Mesendoderm (in vitro differentiated cells): ENCODE data around the gene FSTL4.
A peak's percentile ranks its signal among the peaks of the same experiment; 100 is the strongest.

Experiments used
- DNase-seq: peaks from one replicate; pipeline ENCODE4 v3.0.0; 2013
- H2AK5ac ChIP-seq: 2 replicates; pipeline ENCODE4 v1.6.1; 2013; ENCODE audit warnings: low read length, inconsistent platforms
- H2BK120ac ChIP-seq: 2 replicates; pipeline ENCODE4 v1.6.1; 2013; ENCODE audit warnings: low read depth, mild to moderate bottlenecking, low read length, moderate library complexity, mixed read lengths
- H2BK15ac ChIP-seq: replicated peaks from 2 replicates; pipeline ENCODE4 v1.6.1; 2013; ENCODE audit warnings: low read depth, mild to moderate bottlenecking, moderate library complexity
- H2BK5ac ChIP-seq: 2 replicates; pipeline ENCODE4 v1.6.1; 2013; ENCODE audit warnings: low read length, inconsistent platforms
- H3K18ac ChIP-seq: 2 replicates; pipeline ENCODE4 v1.6.1; 2013; ENCODE audit warnings: mild to moderate bottlenecking, low read length, mixed read lengths
- H3K23ac ChIP-seq: one replicate; pipeline ENCODE4 v1.6.1; 2013; ENCODE audit warnings: low read length
- H3K27ac ChIP-seq: 2 replicates; pipeline ENCODE4 v1.5.1; 2013; ENCODE audit warnings: low read depth, mild to moderate bottlenecking, inconsistent platforms, low read length, moderate library complexity
- H3K27me3 ChIP-seq: 2 replicates; pipeline ENCODE4 v1.6.1; 2013; ENCODE audit warnings: low read length, control low read depth, mild to moderate bottlenecking, inconsistent platforms; ENCODE audit not compliant: insufficient read depth, poor library complexity
- H3K36me3 ChIP-seq: 2 replicates; pipeline ENCODE4 v1.6.1; 2013; ENCODE audit warnings: low read length, inconsistent platforms; ENCODE audit not compliant: control insufficient read depth, insufficient read depth
- H3K4ac ChIP-seq: one replicate; pipeline ENCODE4 v1.6.1; 2013; ENCODE audit warnings: low read depth, mild to moderate bottlenecking, low read length, moderate library complexity
- H3K4me1 ChIP-seq: 2 replicates; pipeline ENCODE4 v1.6.1; 2013; ENCODE audit warnings: low read depth, low read length, inconsistent platforms; ENCODE audit not compliant: control insufficient read depth
- H3K4me2 ChIP-seq: 2 replicates; pipeline ENCODE4 v1.6.1; 2013; ENCODE audit warnings: low read length
- H3K4me3 ChIP-seq: 2 replicates; pipeline ENCODE4 v1.5.1; 2013; ENCODE audit warnings: mild to moderate bottlenecking, low read length
- H3K56ac ChIP-seq: one replicate; pipeline ENCODE4 v1.6.1; 2013; ENCODE audit warnings: low read length
- H3K79me1 ChIP-seq: 2 replicates; pipeline ENCODE4 v1.6.1; 2013; ENCODE audit warnings: low read length, inconsistent platforms
- H3K79me2 ChIP-seq: 2 replicates; pipeline ENCODE4 v1.6.1; 2013; ENCODE audit warnings: mild to moderate bottlenecking, low read length; ENCODE audit not compliant: control insufficient read depth, insufficient read depth
- H3K9ac ChIP-seq: 2 replicates; pipeline ENCODE4 v1.6.1; 2013; ENCODE audit warnings: low read length, inconsistent platforms
- H4K5ac ChIP-seq: one replicate; pipeline ENCODE4 v1.6.1; 2013; ENCODE audit warnings: low read length
- H4K8ac ChIP-seq: one replicate; pipeline ENCODE4 v1.6.1; 2013; ENCODE audit warnings: low read depth, mild to moderate bottlenecking, control low read depth, low read length, moderate library complexity
- WGBS: extraction: QIAGEN DNeasy Blood & Tissue Kit; methylation state at CpG from one replicate; pipeline ENCODE4 v1.1.7; 2013; ENCODE audit warnings: low lambda C conversion rate, missing lambda C conversion rate; ENCODE audit not compliant: insufficient coverage; ENCODE audit errors: extremely low coverage; 5-methylcytosine and 5-hydroxymethylcytosine counted together

Gene FSTL4

DNA sequence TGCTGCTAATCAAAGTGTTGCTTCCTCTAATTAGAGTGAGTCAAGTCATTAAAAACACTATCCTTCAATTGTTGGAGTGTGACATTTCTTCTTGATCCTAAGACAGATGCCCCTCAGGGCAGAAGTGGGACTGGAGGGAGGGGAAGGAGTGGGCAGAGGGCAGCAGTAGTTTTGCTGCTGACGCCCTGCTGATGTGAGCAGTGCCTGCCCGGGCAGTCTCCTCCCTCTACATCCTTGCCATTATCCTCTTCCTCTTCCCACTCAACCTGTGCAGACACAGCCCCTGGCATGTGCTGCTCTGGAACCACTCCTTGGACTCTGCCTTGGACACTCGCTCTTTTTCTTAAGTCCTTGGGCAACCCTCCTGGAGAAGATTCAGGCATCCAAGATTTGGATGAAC, 328.0 kb downstream of the FSTL4 start:
- Histone ChIP-seq H2AK5ac (no peak overlapping the region), H3K18ac (no peak overlapping the region), H3K23ac (no peak overlapping the region), H3K56ac (no peak overlapping the region), H2BK5ac (no peak overlapping the region), H3K4me3 (no peak overlapping the region), H2BK15ac (no peak overlapping the region), H4K5ac (no peak overlapping the region), H4K8ac (no peak overlapping the region), H3K79me2 (no peaks in the 10 kb centered on the region), H3K36me3 (no peaks in the 10 kb centered on the region), H3K27me3 (no peaks in the 10 kb centered on the region), H3K4me1 (no peaks in the 10 kb centered on the region), H3K4ac (no peak overlapping the region), H3K9ac (no peak overlapping the region), H2BK120ac (no peak overlapping the region), H3K4me2 (no peak overlapping the region), H3K79me1 (no peaks in the 10 kb centered on the region), H3K27ac (no peak overlapping the region)
- DNase-seq = no peak
- no CpG with 5 or more reads among the region's 3 CpGs for WGBS

- Histone ChIP-seq H3K9ac (no peak overlapping the region), H3K27ac (no peak overlapping the region)
These were observed 334.0 kb downstream of the FSTL4 start for GRCh38 chr5:133278317-133278716.

DNA sequence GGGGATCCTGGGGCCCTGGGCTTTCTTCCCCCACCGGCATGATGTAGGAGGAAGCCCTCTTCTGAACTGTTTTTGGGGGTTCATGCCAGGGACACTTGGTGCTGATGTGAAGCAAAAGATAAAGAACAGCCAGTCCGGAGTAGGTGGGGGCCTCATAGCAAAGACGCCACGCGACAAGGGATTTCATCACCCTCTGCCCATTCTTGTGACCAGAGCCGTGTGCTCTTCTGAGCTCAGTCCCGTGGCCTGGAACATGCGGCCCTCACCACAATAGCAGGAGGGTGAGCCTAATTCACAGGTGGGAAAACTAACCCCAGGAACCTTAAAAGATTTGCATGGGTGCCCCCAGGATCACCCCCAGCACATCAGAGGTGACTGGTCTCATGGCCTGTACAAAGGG, 334.6 kb downstream of the FSTL4 start:
- Histone ChIP-seq H3K36me3 (no peaks in the 10 kb centered on the region), H3K4me3 (no peak overlapping the region), H2AK5ac (no peak overlapping the region), H2BK15ac (no peak overlapping the region), H4K8ac (no peak overlapping the region), H3K4ac (no peak overlapping the region), H4K5ac (no peak overlapping the region), H2BK120ac (no peak overlapping the region), H3K79me2 (no peaks in the 10 kb centered on the region), H3K27ac (no peak overlapping the region), H3K4me1 (no peaks in the 10 kb centered on the region), H3K79me1 (no peaks in the 10 kb centered on the region), H3K9ac (no peak overlapping the region), H3K18ac (no peak overlapping the region), H3K23ac (no peak overlapping the region), H3K4me2 (no peak overlapping the region), H2BK5ac (no peak overlapping the region), H3K56ac (no peak overlapping the region), H3K27me3 (no peaks in the 10 kb centered on the region)
- WGBS = no CpG with 5 or more reads among the region's 8 CpGs
- DNase-seq = no peak

More at GRCh38 chr5:133278317-133278716, 334.0 kb downstream of the FSTL4 start:
- H3K27me3 ChIP-seq = no peaks in the 10 kb centered on the region
- H3K4me2 ChIP-seq = no peak overlapping the region
- no peak overlapping the region for H2BK120ac ChIP-seq
- no peak overlapping the region for H2BK5ac ChIP-seq
- H3K4me3 ChIP-seq = no peak overlapping the region
- no peaks in the 10 kb centered on the region for H3K4me1 ChIP-seq
- H3K4ac ChIP-seq = no peak overlapping the region
- no peak overlapping the region for H4K8ac ChIP-seq
- no peaks in the 10 kb centered on the region for H3K79me2 ChIP-seq
- no peaks in the 10 kb centered on the region for H3K36me3 ChIP-seq
- no peak overlapping the region for H2BK15ac ChIP-seq
- H3K18ac ChIP-seq = no peak overlapping the region
- no CpG with 5 or more reads among the region's 4 CpGs for WGBS
- H3K79me1 ChIP-seq = no peaks in the 10 kb centered on the region
- H2AK5ac ChIP-seq = no peak overlapping the region
- no peak for DNase-seq
- no peak overlapping the region for H3K56ac ChIP-seq
- H4K5ac ChIP-seq = no peak overlapping the region
- H3K23ac ChIP-seq = no peak overlapping the region

DNA sequence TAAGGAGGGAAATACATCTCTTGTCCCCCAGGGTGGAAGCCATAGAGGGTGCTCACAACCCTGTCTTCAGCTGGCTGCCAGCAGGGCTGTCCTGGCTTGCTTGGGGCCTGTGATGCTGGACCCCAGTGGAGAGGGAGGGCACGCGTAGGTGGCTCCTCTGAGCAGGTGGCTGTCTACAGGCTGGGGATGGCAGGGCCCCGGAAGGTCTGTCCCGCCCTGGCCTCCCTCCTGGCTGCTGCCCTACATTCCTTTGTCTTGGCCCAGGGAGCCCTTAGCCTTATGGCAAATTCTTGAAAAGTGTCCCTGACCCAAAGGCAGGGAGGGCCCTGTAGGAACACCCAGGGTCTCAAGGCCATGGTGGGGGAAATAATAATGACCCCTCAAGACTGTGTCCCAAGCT, 336.2 kb downstream of the FSTL4 start:
- H3K23ac ChIP-seq = no peak overlapping the region
- H3K36me3 ChIP-seq = no peaks in the 10 kb centered on the region
- no peak overlapping the region for H3K18ac ChIP-seq
- no peaks in the 10 kb centered on the region for H3K27me3 ChIP-seq
- H3K27ac ChIP-seq = no peak overlapping the region
- H4K5ac ChIP-seq = no peak overlapping the region
- no peak overlapping the region for H2BK15ac ChIP-seq
- WGBS = no CpG with 5 or more reads among the region's 4 CpGs
- no peaks in the 10 kb centered on the region for H3K4me1 ChIP-seq
- no peak overlapping the region for H2AK5ac ChIP-seq
- H4K8ac ChIP-seq = no peak overlapping the region
- H3K79me1 ChIP-seq = no peaks in the 10 kb centered on the region
- no peak overlapping the region for H3K4me3 ChIP-seq
- H2BK120ac ChIP-seq = no peak overlapping the region
- H3K79me2 ChIP-seq = no peaks in the 10 kb centered on the region
- no peak for DNase-seq
- no peak overlapping the region for H2BK5ac ChIP-seq
- no peak overlapping the region for H3K4me2 ChIP-seq
- no peak overlapping the region for H3K56ac ChIP-seq
- no peak overlapping the region for H3K9ac ChIP-seq
- H3K4ac ChIP-seq = no peak overlapping the region

GRCh38 chr5:133275631-133276030, 336.7 kb downstream of the FSTL4 start:
- Histone ChIP-seq H3K9ac (no peak overlapping the region), H3K79me2 (no peaks in the 10 kb centered on the region), H3K27ac (no peak overlapping the region), H4K8ac (no peak overlapping the region), H3K4me2 (no peak overlapping the region), H3K4me1 (no peaks in the 10 kb centered on the region), H3K4ac (no peak overlapping the region), H3K4me3 (no peak overlapping the region), H4K5ac (no peak overlapping the region), H3K79me1 (no peaks in the 10 kb centered on the region), H3K27me3 (no peaks in the 10 kb centered on the region), H3K56ac (no peak overlapping the region), H3K23ac (no peak overlapping the region), H3K18ac (no peak overlapping the region), H3K36me3 (no peaks in the 10 kb centered on the region), H2BK15ac (no peak overlapping the region), H2AK5ac (no peak overlapping the region), H2BK5ac (no peak overlapping the region), H2BK120ac (no peak overlapping the region)
- WGBS = no CpG with 5 or more reads among the region's 7 CpGs
- peak; percentile 24 for DNase-seq

DNA sequence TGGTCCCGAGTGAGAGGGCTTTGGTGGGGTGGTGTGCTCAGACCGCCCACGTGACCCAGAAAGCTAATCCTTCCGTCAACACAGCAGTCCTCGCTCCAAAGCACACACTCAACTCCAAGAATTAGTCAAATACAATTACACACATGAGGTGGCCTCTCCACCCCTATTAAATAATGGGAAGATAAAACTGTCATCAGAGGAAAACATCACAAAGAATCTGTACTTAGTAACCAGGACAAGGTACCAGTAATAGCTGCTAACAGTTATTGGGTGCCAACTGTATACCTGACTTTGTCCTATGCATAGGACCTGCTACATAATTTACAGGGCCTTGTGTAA, 337.8 kb downstream of the FSTL4 start:
- Histone ChIP-seq H3K27ac (no peak overlapping the region), H3K56ac (no peak overlapping the region), H4K8ac (no peak overlapping the region), H3K18ac (no peak overlapping the region), H3K4me3 (no peak overlapping the region), H3K79me1 (no peaks in the 10 kb centered on the region), H2BK120ac (no peak overlapping the region), H2BK5ac (no peak overlapping the region), H3K9ac (no peak overlapping the region), H3K4ac (no peak overlapping the region), H3K4me2 (no peak overlapping the region), H4K5ac (no peak overlapping the region), H2BK15ac (no peak overlapping the region), H2AK5ac (no peak overlapping the region), H3K27me3 (no peaks in the 10 kb centered on the region), H3K79me2 (no peaks in the 10 kb centered on the region), H3K23ac (no peak overlapping the region), H3K4me1 (no peaks in the 10 kb centered on the region), H3K36me3 (no peaks in the 10 kb centered on the region)
- no CpG with 5 or more reads among the region's 5 CpGs for WGBS
- DNase-seq = no peak
